Smooth muscle cell (in vitro differentiated cells): ENCODE results near the gene GRK3. TPM values are rescaled to one million over a fixed set of nuclear protein-coding genes. Genes with fewer than 3 reads are reported as not detected.

Experiments used
- DNase-seq: peaks from one replicate; lab custom pipeline; 2025; ENCODE audit not compliant: unreplicated experiment; lab: John Stamatoyannopoulos, UW
- H2AFZ ChIP-seq: fragments of 200-600 bp; sonication (generic); 2 replicates; pipeline ENCODE4 v1.6.0; 2016; ENCODE audit warnings: antibody characterized with exemption, low read depth, mild to moderate bottlenecking
- H3F3A ChIP-seq: fragments of 200-600 bp; sonication (generic); 2 replicates; pipeline ENCODE4 v1.6.0; 2017; ENCODE audit warnings: antibody characterized with exemption, low read depth
- H3K27ac ChIP-seq: fragments of 200-600 bp; sonication (generic); 2 replicates; pipeline ENCODE4 v1.5.1; 2016; ENCODE audit warnings: low read depth, mild to moderate bottlenecking
- H3K27me3 ChIP-seq: fragments of 200-600 bp; sonication (generic); 2 replicates; pipeline ENCODE4 v1.6.1; 2016; ENCODE audit warnings: low read depth, mild to moderate bottlenecking
- H3K36me3 ChIP-seq: fragments of 200-600 bp; sonication (generic); 2 replicates; pipeline ENCODE4 v1.5.1; 2016; ENCODE audit warnings: low read depth
- H3K4me1 ChIP-seq: fragments of 200-600 bp; sonication (generic); 2 replicates; pipeline ENCODE4 v1.5.1; 2016; ENCODE audit warnings: low read depth
- H3K4me2 ChIP-seq: fragments of 200-600 bp; sonication (generic); 2 replicates; pipeline ENCODE4 v1.6.0; 2016; ENCODE audit warnings: mild to moderate bottlenecking
- H3K4me3 ChIP-seq: fragments of 200-600 bp; sonication (generic); 2 replicates; pipeline ENCODE4 v1.5.1; 2016; ENCODE audit warnings: mild to moderate bottlenecking
- H3K79me2 ChIP-seq: fragments of 200-600 bp; sonication (generic); 2 replicates; pipeline ENCODE4 v1.6.0; 2016; ENCODE audit warnings: low read depth, mild to moderate bottlenecking
- H3K9ac ChIP-seq: fragments of 200-600 bp; sonication (generic); 2 replicates; pipeline ENCODE4 v1.6.0; 2016; ENCODE audit warnings: low read depth
- H3K9me3 ChIP-seq: fragments of 200-600 bp; sonication (generic); replicated peaks from 2 replicates; pipeline ENCODE4 v1.5.1; 2016; ENCODE audit warnings: low read depth
- H4K20me1 ChIP-seq: fragments of 200-600 bp; sonication (generic); 2 replicates; pipeline ENCODE4 v1.6.0; 2016; ENCODE audit warnings: low read depth
- CTCF ChIP-seq: fragments of 200-600 bp; sonication (generic); IDR thresholded peaks from 2 replicates; pipeline ENCODE4 v1.5.1; 2017; ENCODE audit warnings: borderline replicate concordance, mild to moderate bottlenecking, antibody characterized with exemption; ENCODE audit not compliant: insufficient read depth, poor library complexity, severe bottlenecking
- WGBS: methylation state at CpG from one replicate; pipeline ENCODE4 v1.1.7; 2016; ENCODE audit warnings: low lambda C conversion rate; 5-methylcytosine and 5-hydroxymethylcytosine counted together
- polyA plus RNA-seq: library from polyadenylated mRNA; unstranded; fragments of >200 nt; fragmentation: Nextera tagmentation; extraction: Ambion mirVana; gene quantifications from 2 replicates; pipeline ENCODE4 v1.2.1, GENCODE V29; 2016
- total RNA-seq: library from RNA; depleted of rRNA; stranded (reverse); fragments of >200 nt; gene quantifications from 2 replicates; pipeline ENCODE4 v1.2.3, GENCODE V29; 2014

Gene GRK3
- total and polyA plus RNA-seq, 2 experiments from 2014 or later: 1.0 to 4.6 TPM

GRCh38 chr22:25626624-25626990, 62.1 kb downstream of the GRK3 start:
- no peak overlapping the region for H2AFZ ChIP-seq
- no peak overlapping the region for H3K4me3 ChIP-seq
- no peak for DNase-seq
- H3K36me3 ChIP-seq: no peaks in the 10 kb centered on the region
- H3K79me2 ChIP-seq: no peaks in the 10 kb centered on the region
- no peak overlapping the region for H3K27ac ChIP-seq
- no peak overlapping the region for H3K9ac ChIP-seq
- peaks cover 17% of the 10 kb centered on the region for H4K20me1 ChIP-seq
- 96% methylated on average over 4 of the region's 4 CpGs for WGBS
- H3K27me3 ChIP-seq: no peaks in the 10 kb centered on the region
- H3K4me1 ChIP-seq: peaks cover 5% of the 10 kb centered on the region
- no peaks in the 10 kb centered on the region for H3F3A ChIP-seq
- no peaks in the 10 kb centered on the region for H3K9me3 ChIP-seq
- no peak overlapping the region for H3K4me2 ChIP-seq
- TF ChIP-seq CTCF: no peak

GRCh38 chr22:25627271-25627852, 62.9 kb downstream of the GRK3 start:
- 51% methylated on average over 4 of the region's 4 CpGs for WGBS
- Histone ChIP-seq H4K20me1 (peaks cover 17% of the 10 kb centered on the region), H3K27me3 (no peaks in the 10 kb centered on the region), H3K9me3 (no peaks in the 10 kb centered on the region), H3K4me1 (peaks cover 5% of the 10 kb centered on the region), H3K4me2 (no peak overlapping the region), H3K36me3 (no peaks in the 10 kb centered on the region), H3K4me3 (no peak overlapping the region), H3K79me2 (no peaks in the 10 kb centered on the region), H2AFZ (no peak overlapping the region), H3F3A (no peaks in the 10 kb centered on the region), H3K27ac (no peak overlapping the region), H3K9ac (no peak overlapping the region)
- no peak for DNase-seq
- no peak for TF ChIP-seq CTCF

GRCh38 chr22:25628494-25628893, 64.0 kb downstream of the GRK3 start:
- no peaks in the 10 kb centered on the region for H3F3A ChIP-seq
- WGBS: 94% methylated on average over 3 of the region's 3 CpGs
- H3K4me1 ChIP-seq: peaks cover 5% of the 10 kb centered on the region
- no peaks in the 10 kb centered on the region for H3K9me3 ChIP-seq
- no peak overlapping the region for H3K4me3 ChIP-seq
- no peaks in the 10 kb centered on the region for H3K36me3 ChIP-seq
- no peak for DNase-seq
- H4K20me1 ChIP-seq: peaks cover 17% of the 10 kb centered on the region
- H3K27me3 ChIP-seq: no peaks in the 10 kb centered on the region
- H3K4me2 ChIP-seq: no peak overlapping the region
- H3K27ac ChIP-seq: no peak overlapping the region
- peaks cover under 1% of the 10 kb centered on the region for H3K79me2 ChIP-seq
- H2AFZ ChIP-seq: no peak overlapping the region
- no peak overlapping the region for H3K9ac ChIP-seq
- no peak for TF ChIP-seq CTCF

- 91% methylated on average over 2 of the region's 2 CpGs for WGBS
- peaks cover 7% of the 10 kb centered on the region for H3K79me2 ChIP-seq
- H3K9ac ChIP-seq: no peak overlapping the region
- H3K4me3 ChIP-seq: no peak overlapping the region
- H2AFZ ChIP-seq: no peak overlapping the region
- H3K9me3 ChIP-seq: no peaks in the 10 kb centered on the region
- H3K27ac ChIP-seq: no peak overlapping the region
- H3K4me1 ChIP-seq: peaks cover 5% of the 10 kb centered on the region
- no peaks in the 10 kb centered on the region for H3K27me3 ChIP-seq
- no peak for TF ChIP-seq CTCF
- H3K4me2 ChIP-seq: no peak overlapping the region
- peaks cover 17% of the 10 kb centered on the region for H4K20me1 ChIP-seq
- DNase-seq: no peak
- H3K36me3 ChIP-seq: no peaks in the 10 kb centered on the region
- no peaks in the 10 kb centered on the region for H3F3A ChIP-seq
These were observed 65.1 kb downstream of the GRK3 start for GRCh38 chr22:25629613-25630012.
